HepG2 (cell line): Measurements from ENCODE around the gene WIPF3. TPM values are rescaled to one million over a fixed set of nuclear protein-coding genes. Genes with fewer than 3 reads are reported as not detected.

ENCODE experiments used
- ATAC-seq: fragments of 200-7000 bp; cut with Tn5 transposase; 3 replicates; pipeline ENCODE4 v1.9.1; 2020; ENCODE audit warnings: mild to moderate bottlenecking, moderate library complexity
- BruUV-seq: library from RNA; stranded (reverse); fragments of 400-500 nt; replicated peaks from 2 replicates; lab custom pipeline; 2021; lab: Mats Ljungman, UMichigan
- CTCF ChIA-PET: fragments of 300-600 bp; formaldehyde crosslinking; extraction: SDS; loops from one replicate; lab custom pipeline; 2021; ENCODE audit warnings: low total read pairs, inconsistent platforms, low intra/inter-chr PET ratio; lab: Yijun Ruan, JAX
- POLR2A ChIA-PET: fragments of 350-600 bp; sonication (Branson Sonifier 250); formaldehyde crosslinking; loops from one replicate; lab custom pipeline; 2020; ENCODE audit warnings: antibody characterized with exemption, inconsistent platforms; lab: Yijun Ruan, JAX
- DNase-seq: peaks from one replicate; pipeline ENCODE4 v3.0.0-alpha.2; 2015; ENCODE audit warnings: low spot score
- FAIRE-seq: peaks from 3 replicates; lab custom pipeline; 2011; peaks lifted over from hg19 to GRCh38; lab: Jason Lieb, UNC
- H2AFZ ChIP-seq: one replicate; pipeline ENCODE4 v1.6.1; 2011; ENCODE audit warnings: low read length, inconsistent platforms
- H3K27ac ChIP-seq: fragments of 300-600 bp; 3 replicates; pipeline ENCODE4 v1.8.0; 2011; ENCODE audit warnings: mixed run types, mild to moderate bottlenecking, mixed read lengths, low read length, inconsistent platforms; ENCODE audit not compliant: insufficient read depth; ENCODE audit errors: extremely low read length
- H3K27me3 ChIP-seq, 2 experiments: fragments of 200-600 bp in 1 of 2; 2 replicates in 1 of 2; 3 replicates in 1 of 2; pipeline versions ENCODE4 v1.6.0 to v1.8.0; 2011; ENCODE audit warnings: low read length in 2 of 2, mild to moderate bottlenecking in 2 of 2, moderate library complexity in 2 of 2, inconsistent platforms in 1 of 2; ENCODE audit not compliant: insufficient read depth in 2 of 2, control insufficient read depth in 1 of 2
- H3K36me3 ChIP-seq, 2 experiments: fragments of 200-600 bp in 1 of 2; replicated peaks in 1 of 2; 2 replicates in 1 of 2; 3 replicates in 1 of 2; pipeline versions ENCODE4 v1.5.1 to v1.8.0; 2011; ENCODE audit warnings: low read length in 2 of 2, inconsistent platforms in 1 of 2; ENCODE audit not compliant: insufficient read depth in 2 of 2, control insufficient read depth in 1 of 2
- H3K4me1 ChIP-seq: 2 replicates; pipeline ENCODE4 v1.5.1; 2012; ENCODE audit warnings: low read length, inconsistent platforms; ENCODE audit not compliant: insufficient read depth
- H3K4me2 ChIP-seq: 2 replicates; pipeline ENCODE4 v1.6.0; 2011; ENCODE audit warnings: low read depth, low read length, inconsistent platforms
- H3K4me3 ChIP-seq, 3 experiments: fragments of 200-600 bp in 1 of 3; sonication (generic), shearing (Covaris generic) in 1 of 3; replicated peaks in 1 of 3; 2 replicates each; pipeline ENCODE4 v1.5.1; 2011 to 2016; ENCODE audit warnings: low read length in 3 of 3, inconsistent platforms in 2 of 3, low read depth in 2 of 3, mild to moderate bottlenecking in 2 of 3, control low read depth in 1 of 3, mixed read lengths in 1 of 3; ENCODE audit not compliant: insufficient read depth in 1 of 3
- H3K79me2 ChIP-seq: one replicate; pipeline ENCODE4 v1.6.1; 2011; ENCODE audit warnings: low read length, inconsistent platforms; ENCODE audit not compliant: insufficient read depth
- H3K9ac ChIP-seq: 2 replicates; pipeline ENCODE4 v1.6.0; 2011; ENCODE audit warnings: mild to moderate bottlenecking, low read depth, low read length, inconsistent platforms; ENCODE audit not compliant: insufficient read depth
- H3K9me3 ChIP-seq: 2 replicates; pipeline ENCODE4 v1.5.1; 2012; ENCODE audit warnings: mild to moderate bottlenecking, low read length
- H4K20me1 ChIP-seq: 2 replicates; pipeline ENCODE4 v1.6.0; 2011; ENCODE audit warnings: inconsistent platforms, mild to moderate bottlenecking, low read length, moderate library complexity; ENCODE audit not compliant: insufficient read depth
- CENPT ChIP-seq: sonication (generic); formaldehyde crosslinking; IDR thresholded peaks from 2 replicates; pipeline ENCODE4 v1.8.0; 2022; ENCODE audit warnings: low read depth, mild to moderate bottlenecking, moderate library complexity, missing genetic modification reagents
- FOSL2 ChIP-seq: sonication (generic); formaldehyde crosslinking; IDR thresholded peaks from 2 replicates; pipeline ENCODE4 v1.4.0; 2020; ENCODE audit warnings: missing genetic modification reagents
- HMG20B ChIP-seq: conservative IDR thresholded peaks from 2 replicates; pipeline ENCODE4 v1.6.1; 2016; ENCODE audit warnings: missing genetic modification reagents, missing compliant biosample characterization
- PRPF4 ChIP-seq: fragments of 200-400 bp; formaldehyde crosslinking; IDR thresholded peaks from 2 replicates; pipeline ENCODE4 v1.6.1; 2016; ENCODE audit warnings: low read length, low read depth; ENCODE audit not compliant: poor library complexity, severe bottlenecking
- REL ChIP-seq: sonication (generic); formaldehyde crosslinking; conservative IDR thresholded peaks from 2 replicates; pipeline ENCODE4 v1.8.0; 2022; ENCODE audit warnings: mild to moderate bottlenecking, missing genetic modification reagents, moderate library complexity
- SIX1 ChIP-seq: sonication (generic); formaldehyde crosslinking; IDR thresholded peaks from 2 replicates; pipeline ENCODE4 v1.4.0; 2020; ENCODE audit warnings: missing genetic modification reagents, borderline replicate concordance
- SMARCC2 ChIP-seq: fragments of 450-650 bp; IDR thresholded peaks from 2 replicates; pipeline ENCODE4 v1.6.1; 2017; ENCODE audit warnings: antibody characterized with exemption, mild to moderate bottlenecking
- ZBTB21 ChIP-seq: sonication (generic); formaldehyde crosslinking; IDR thresholded peaks from 2 replicates; pipeline ENCODE4 v1.4.0; 2020; ENCODE audit warnings: missing genetic modification reagents
- ZFP41 ChIP-seq: sonication (generic); formaldehyde crosslinking; IDR thresholded peaks from 2 replicates; pipeline ENCODE4 v1.4.0; 2020; ENCODE audit warnings: mild to moderate bottlenecking, missing genetic modification reagents, borderline replicate concordance
- ZNF644 ChIP-seq: IDR thresholded peaks from 2 replicates; pipeline ENCODE4 v1.6.1; 2016; ENCODE audit warnings: low read depth
- ZNF766 ChIP-seq: sonication (generic); formaldehyde crosslinking; IDR thresholded peaks from 2 replicates; pipeline ENCODE4 v1.5.0; 2020; ENCODE audit warnings: missing genetic modification reagents, borderline replicate concordance
- WGBS: methylation state at CpG from one replicate; pipeline ENCODE4 v1.1.6; 2017; ENCODE audit warnings: low lambda C conversion rate; 5-methylcytosine and 5-hydroxymethylcytosine counted together
- in situ Hi-C: cut with HindIII; loops from 2 replicates; pipeline ENCODE4 v1.10.0; 2017; ENCODE audit warnings: low pct_unique_long_range_greater_than_20kb; ENCODE audit not compliant: extremely low pct_ligation_motif_present
- intact Hi-C: fragments of 100-400 bp; cut with micrococcal nuclease; formaldehyde crosslinking; loops from one replicate; pipeline ENCODE4 v1.10.0; 2022; ENCODE audit not compliant: unreplicated experiment
- polyA plus RNA-seq, 8 experiments: library from polyadenylated mRNA; depleted of rRNA in 3 of 8; stranded (reverse) in 7 of 8; unstranded in 1 of 8; fragments of >200 nt; fragmentation: Illumina TruSeq in 4 of 8; extraction: Trizol in 4 of 8; gene quantifications; 2 replicates each; pipeline versions ENCODE4 v1.2.1 to v1.2.3, GENCODE V29; 2011 to 2016; ENCODE audit warnings: low read depth in 4 of 8, missing spikeins in 1 of 8, mixed read lengths in 1 of 8; ENCODE audit not compliant: insufficient read depth in 1 of 8
- total RNA-seq, 5 experiments: library from RNA; depleted of rRNA; stranded (reverse); fragments of >200 nt; fragmentation: Illumina TruSeq; extraction: Trizol; gene quantifications; 2 replicates each; pipeline ENCODE4 v1.2.3, GENCODE V29; 2016; ENCODE audit warnings: low read depth in 1 of 5
- TF ChIP-seq, protein P1 (sequence below): sonication (generic); formaldehyde crosslinking; IDR thresholded peaks from 2 replicates; pipeline ENCODE4 v1.8.0; 2022; ENCODE audit warnings: missing genetic modification reagents, mild to moderate bottlenecking, moderate library complexity, borderline replicate concordance
- TF ChIP-seq, protein P2 (sequence below): sonication (generic); formaldehyde crosslinking; IDR thresholded peaks from 2 replicates; pipeline ENCODE4 v1.9.0; 2021; ENCODE audit warnings: missing genetic modification reagents, mild to moderate bottlenecking, borderline replicate concordance
- TF ChIP-seq, protein P3 (sequence below): IDR thresholded peaks from 2 replicates; pipeline ENCODE4 v1.6.1; 2016; ENCODE audit warnings: mild to moderate bottlenecking, missing biosample characterization, missing genetic modification reagents

The WIPF3 gene
- total and polyA plus RNA-seq, 2 of the 13 experiments (the other 11 are each of a cell fraction or from before 2014, with no cell fraction given) = 0.03 TPM; not detected in 1

DNA sequence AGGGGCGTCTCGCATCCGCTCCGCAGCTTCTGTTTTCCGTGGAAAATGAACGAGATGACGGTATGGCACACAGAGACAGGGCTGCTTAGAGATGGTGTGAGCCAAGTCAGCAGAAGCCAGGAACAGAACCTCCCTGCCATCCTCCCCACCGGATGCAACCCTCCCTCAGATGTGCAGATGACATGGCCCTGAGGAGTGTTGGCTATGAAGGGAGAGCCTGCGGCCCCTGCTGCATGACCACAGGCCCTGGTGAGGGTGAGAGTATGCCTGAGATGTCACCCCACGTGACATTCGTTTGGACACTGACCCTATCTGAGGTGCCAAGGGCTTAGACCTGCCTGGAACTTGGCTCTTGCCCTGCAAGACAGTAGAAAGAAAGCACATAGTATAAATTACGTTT is 29.4 kb downstream of the WIPF3 start:
- no peak overlapping the region for H3K4me2 ChIP-seq
- no peak overlapping the region for H2AFZ ChIP-seq
- WGBS = 57% methylated on average over 12 of the region's 12 CpGs
- FAIRE-seq (no peak), DNase-seq (no peak)
- no peak overlapping the region for H3K4me3 ChIP-seq
- ChIA-PET CTCF (no interaction called here), POLR2A (no interaction called here)
- H3K27ac ChIP-seq = no peak overlapping the region
- intact Hi-C loops = no loop called here
- BruUV-seq = no TSS peak
- no peaks in the 10 kb centered on the region for H3K36me3 ChIP-seq
- peaks cover 5% of the 10 kb centered on the region; the same call in 1 of the 2 replicates for H3K9me3 ChIP-seq
- H4K20me1 ChIP-seq = no peaks in the 10 kb centered on the region
- TF ChIP-seq HMG20B (CRISPR knock-in tag) (no peak), PRPF4 (no peak), SMARCC2 (no peak), REL (CRISPR knock-in tag) (no peak), ZNF766 (no peak), CENPT (no peak), FOSL2 (CRISPR knock-in tag) (no peak), SIX1 (CRISPR knock-in tag) (no peak), ZFP41 (CRISPR knock-in tag) (no peak), ZBTB21 (CRISPR knock-in tag) (no peak), ZNF644 (CRISPR knock-in tag) (no peak)
- TF ChIP-seq, protein P1, sequence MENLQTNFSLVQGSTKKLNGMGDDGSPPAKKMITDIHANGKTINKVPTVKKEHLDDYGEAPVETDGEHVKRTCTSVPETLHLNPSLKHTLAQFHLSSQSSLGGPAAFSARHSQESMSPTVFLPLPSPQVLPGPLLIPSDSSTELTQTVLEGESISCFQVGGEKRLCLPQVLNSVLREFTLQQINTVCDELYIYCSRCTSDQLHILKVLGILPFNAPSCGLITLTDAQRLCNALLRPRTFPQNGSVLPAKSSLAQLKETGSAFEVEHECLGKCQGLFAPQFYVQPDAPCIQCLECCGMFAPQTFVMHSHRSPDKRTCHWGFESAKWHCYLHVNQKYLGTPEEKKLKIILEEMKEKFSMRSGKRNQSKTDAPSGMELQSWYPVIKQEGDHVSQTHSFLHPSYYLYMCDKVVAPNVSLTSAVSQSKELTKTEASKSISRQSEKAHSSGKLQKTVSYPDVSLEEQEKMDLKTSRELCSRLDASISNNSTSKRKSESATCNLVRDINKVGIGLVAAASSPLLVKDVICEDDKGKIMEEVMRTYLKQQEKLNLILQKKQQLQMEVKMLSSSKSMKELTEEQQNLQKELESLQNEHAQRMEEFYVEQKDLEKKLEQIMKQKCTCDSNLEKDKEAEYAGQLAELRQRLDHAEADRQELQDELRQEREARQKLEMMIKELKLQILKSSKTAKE (CRISPR knock-in tag) = no peak
- TF ChIP-seq, protein P2, sequence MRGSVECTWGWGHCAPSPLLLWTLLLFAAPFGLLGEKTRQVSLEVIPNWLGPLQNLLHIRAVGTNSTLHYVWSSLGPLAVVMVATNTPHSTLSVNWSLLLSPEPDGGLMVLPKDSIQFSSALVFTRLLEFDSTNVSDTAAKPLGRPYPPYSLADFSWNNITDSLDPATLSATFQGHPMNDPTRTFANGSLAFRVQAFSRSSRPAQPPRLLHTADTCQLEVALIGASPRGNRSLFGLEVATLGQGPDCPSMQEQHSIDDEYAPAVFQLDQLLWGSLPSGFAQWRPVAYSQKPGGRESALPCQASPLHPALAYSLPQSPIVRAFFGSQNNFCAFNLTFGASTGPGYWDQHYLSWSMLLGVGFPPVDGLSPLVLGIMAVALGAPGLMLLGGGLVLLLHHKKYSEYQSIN (CRISPR knock-in tag) = no peak
- TF ChIP-seq, protein P3, sequence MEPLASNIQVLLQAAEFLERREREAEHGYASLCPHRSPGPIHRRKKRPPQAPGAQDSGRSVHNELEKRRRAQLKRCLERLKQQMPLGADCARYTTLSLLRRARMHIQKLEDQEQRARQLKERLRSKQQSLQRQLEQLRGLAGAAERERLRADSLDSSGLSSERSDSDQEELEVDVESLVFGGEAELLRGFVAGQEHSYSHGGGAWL (CRISPR knock-in tag) = no peak
- TF ChIP-seq, all 625 proteins: peak for 0
- H3K9ac ChIP-seq = no peak overlapping the region
- ATAC-seq = no peak
- H3K4me1 ChIP-seq = no peaks in the 10 kb centered on the region
- in situ Hi-C loops = no loop called here
- peaks cover 0 to 3% of the 10 kb centered on the region in 2 experiments; a peak in 1 of 5 replicates for H3K27me3 ChIP-seq
- H3K79me2 ChIP-seq = no peaks in the 10 kb centered on the region
